ENCODE results near the gene P2RX1.

Gene P2RX1

DNA sequence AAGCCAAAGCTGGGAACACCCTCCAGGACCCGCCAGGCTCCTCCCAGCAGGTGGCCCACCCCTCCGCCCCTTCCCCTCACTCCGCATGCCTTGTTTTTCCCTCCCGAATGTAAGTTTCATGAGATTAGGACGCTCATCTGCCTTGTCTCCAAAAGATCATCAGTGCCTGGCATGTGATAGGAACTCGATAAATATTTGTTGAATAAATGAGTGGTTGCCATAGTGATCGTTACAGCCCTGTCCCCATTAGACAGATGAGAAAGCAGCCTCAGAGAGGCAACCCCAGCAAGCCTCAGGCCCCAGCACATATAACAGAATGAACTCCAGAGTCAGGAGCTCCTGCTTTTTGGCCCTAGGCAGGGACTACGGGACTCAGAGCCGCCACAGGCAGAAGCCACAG lies 28.5 kb downstream of the P2RX1 start:
- DNase-seq (ENCODE audit: low spot score): no peak

DNA sequence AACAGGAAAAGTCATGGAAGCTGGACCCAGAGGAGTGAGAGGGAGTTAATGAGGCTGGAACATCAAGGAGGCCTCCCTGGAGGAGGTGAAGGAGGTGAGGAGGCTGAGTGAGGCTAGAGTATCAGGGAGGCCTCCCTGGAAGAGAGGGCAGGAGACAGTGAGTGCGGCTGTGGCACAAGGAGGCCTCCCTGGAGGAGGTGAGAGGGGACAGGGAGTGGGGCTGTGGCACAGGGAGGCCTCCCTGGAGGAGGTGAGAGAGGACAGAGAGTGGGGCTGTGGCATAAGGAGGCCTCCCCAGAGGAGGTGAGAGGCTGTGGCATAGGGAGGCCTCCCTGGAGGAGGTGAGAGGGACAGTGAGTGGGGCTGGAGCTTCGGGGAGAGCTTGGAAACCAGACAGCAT lies 28.9 kb downstream of the P2RX1 start:
- no peak for DNase-seq (ENCODE audit: low spot score)

GRCh38 chr17:3886776-3887175 lies 29.5 kb downstream of the P2RX1 start:
- DNase-seq (ENCODE audit: low spot score): no peak

DNA sequence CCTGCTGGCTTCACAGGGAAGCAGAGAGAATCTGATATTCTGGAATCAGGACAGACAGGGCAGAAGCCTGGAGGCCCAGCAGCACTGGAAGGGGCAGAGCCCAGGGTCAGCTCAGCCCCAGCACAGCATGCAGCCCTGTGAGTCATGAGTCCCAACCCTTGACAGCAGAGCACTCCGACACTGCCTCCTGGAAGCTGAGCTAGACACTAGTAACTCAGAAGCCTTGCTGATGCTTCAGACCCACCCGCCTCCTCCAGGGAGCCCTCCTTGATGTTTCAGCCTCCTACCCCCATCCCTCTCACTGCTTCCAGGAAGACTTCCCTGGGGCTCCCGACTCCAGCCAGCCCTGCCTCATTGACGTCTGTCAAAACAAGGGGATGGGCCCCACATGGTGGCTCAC lies 30.3 kb downstream of the P2RX1 start:
- DNase-seq (ENCODE audit: low spot score): peak; percentile 48

DNA sequence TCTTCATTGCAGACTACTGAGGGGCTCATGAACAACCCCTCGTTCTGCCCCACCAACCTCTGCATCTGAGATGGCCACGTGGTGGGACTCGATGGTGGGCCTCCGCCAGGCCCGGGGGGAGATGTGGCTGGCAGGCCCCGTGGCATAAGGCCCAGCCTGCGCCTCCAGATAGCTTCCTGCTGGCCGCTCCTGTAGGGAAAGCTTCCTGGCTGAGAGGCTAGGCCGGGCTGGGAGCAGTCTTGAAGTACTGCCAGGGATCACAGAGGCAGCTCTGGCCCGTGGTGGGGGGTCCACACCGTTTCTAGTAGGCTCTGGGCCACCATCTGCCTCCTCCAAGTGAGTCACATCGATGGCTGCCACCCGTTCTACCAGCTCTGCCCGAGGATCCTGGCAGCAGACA lies 31.0 kb downstream of the P2RX1 start:
- no peak for DNase-seq (ENCODE audit: low spot score)

DNA sequence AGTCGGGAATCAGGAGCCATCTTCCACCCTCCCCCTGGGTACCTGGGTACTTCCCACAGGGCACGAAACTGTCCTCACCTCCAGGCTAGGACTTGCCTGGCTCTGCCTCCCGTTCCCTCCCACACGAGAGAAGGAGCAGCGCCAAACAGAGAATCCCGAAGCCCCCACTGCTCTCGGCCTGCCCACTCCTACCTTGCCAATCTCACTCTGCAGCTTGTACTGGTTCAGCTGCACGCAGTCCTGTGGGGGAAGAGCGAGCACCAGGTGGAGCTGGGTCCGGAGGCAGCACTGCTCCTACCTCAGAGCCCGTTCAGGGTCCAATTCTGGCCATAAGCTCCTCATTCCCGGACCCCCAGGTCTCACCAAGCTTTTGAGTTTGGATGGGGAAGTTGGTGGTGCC lies 32.1 kb downstream of the P2RX1 start:
- no peak for DNase-seq (ENCODE audit: low spot score)

- no peak for DNase-seq (ENCODE audit: low spot score)
Measured at GRCh38 chr17:3882276-3882675, 34.0 kb downstream of the P2RX1 start.

DNA sequence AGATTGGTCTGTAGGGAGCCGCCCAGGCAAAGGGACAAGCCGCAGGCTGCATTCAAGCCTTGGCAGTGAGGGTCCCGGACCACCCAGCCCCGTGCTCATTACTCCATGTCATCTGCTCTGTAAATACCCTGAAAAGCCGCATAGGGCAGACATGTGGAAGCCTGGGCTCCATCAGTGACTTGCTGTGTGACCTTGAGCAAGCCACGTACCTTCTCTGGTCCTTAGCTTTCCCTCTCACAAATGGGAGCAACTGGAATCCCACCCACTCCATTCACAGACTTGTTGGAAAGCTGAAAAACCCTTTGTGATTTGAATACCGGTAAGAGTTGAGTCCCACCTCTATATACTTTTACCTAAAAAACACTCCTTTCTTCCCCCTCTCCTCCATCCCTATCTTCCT lies 35.3 kb downstream of the P2RX1 start:
- DNase-seq (ENCODE audit: low spot score): no peak

DNA sequence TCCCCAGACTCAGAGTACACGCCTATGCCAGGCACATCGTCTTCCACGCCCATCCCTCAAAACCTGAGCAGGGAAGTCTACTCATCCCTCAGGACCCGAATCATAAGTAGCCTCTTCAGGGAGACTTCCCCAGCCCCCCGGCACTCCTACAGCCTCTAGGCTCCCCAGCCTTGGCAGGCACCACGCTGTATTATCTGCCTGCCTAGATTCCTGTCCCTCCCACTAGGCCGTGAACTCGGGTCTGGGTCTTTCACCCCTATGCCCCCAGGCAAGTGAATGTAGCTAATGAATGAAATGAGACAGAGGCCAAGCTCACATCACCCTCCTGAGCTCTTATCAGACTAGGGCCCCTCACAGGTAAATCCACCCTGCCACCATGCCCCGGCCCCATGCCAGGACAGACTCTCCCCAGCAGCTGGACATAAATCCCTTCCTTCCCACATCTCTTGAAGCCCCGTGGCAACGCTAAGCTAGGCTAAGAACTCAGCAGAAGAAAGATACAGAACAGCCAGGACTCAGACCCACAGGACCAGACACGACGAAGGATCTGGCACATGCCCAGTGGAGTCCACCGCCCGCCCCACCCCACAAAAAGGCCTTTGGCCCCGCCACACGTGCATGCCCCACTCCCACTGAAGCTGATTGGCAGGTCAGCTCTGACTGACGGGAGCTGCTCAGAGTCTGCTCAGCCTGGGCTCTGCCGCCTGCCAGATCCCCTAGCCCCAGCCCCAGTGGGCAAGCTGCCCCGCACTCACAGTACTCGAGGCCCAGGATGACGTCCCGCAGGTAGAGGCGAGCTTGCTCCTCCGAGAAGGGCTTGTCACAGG lies 36.5 kb downstream of the P2RX1 start:
- DNase-seq (ENCODE audit: low spot score): no peak

GRCh38 chr17:3879186-3879585 lies 37.1 kb downstream of the P2RX1 start:
- peak; percentile 77 for DNase-seq (ENCODE audit: low spot score)

DNA sequence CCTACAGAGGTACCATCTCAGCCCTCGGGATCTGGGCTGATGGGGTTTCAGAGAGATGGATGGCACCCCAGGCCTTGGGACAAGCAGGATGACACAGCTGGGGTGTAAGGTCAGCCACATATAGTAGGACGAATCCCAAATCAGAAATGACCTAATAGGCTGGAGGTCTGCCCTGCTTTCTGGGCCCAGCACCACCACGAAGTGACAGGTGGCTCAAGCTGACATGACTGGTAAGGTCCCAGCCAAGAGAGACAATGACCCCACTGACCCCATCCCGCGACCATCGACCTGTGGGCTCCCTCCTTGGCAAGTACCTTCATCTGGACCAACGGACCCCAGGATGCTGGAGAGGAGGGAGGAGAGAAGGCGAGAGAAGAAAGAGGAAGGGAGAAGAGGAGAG lies 39.0 kb downstream of the P2RX1 start:
- DNase-seq (ENCODE audit: low spot score): no peak

DNA sequence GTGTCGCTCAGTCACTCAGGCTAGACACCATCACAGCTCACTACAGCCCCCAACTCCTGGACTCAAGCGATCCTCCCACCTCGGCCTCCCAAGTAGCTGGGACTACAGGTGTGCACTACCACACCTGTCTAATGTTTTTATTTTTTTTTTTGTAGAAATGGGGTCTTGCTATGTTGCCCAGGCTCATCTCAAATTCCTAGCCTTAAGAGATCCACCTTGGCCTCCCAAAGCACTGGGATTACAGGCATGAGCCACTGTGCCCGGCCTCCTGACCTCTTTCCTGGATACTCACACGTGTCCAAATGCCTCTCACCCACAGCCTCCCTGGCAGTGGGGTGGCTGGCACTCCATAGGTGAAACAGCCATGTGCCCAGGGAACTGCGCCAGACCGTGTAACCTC lies 40.9 kb downstream of the P2RX1 start:
- no peak for DNase-seq (ENCODE audit: low spot score)

GRCh38 chr17:3873862-3874261 lies 42.4 kb downstream of the P2RX1 start:
- DNase-seq (ENCODE audit: low spot score): no peak

DNA sequence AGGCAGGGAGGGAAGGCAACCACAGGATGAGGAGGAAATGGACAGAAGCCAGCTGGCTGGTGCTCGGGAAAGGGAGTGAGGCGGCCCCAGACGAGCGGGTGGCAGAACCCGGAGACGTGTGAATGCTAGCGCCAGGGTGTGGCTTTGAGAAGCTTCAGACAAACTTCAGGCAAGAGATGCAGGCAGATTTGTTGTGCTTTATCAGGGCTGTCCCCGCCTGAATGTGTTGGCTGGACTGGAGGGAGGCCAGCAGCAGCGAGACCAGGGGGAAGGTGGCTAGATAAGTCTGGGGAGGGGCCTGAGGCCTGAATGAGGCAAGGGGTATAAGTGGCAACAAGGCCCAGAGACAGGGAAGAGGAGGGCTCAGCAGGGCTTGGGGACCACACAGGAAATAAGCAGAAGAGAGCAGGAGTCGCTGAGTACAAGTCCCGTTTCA lies 45.4 kb downstream of the P2RX1 start:
- DNase-seq (ENCODE audit: low spot score): no peak

DNA sequence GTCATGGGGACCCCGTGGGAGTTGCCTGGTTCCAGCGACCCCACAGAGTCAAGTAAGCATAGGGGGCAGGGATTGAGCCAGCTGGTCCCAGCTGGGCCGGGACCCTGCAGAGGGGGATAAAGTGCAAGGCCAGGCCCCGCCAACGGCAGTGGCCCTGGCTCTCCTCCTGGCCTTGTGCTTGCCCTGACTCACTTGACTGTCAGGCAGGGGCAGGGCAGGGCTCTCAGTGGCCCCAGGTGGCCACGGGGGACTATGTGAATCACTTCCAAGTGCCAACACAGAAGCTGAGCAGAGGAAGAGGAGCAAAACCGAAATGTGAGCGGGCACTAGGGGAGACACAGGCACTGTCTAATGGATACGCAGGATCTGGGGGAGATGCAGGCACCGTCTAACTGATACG lies 48.7 kb downstream of the P2RX1 start:
- DNase-seq (ENCODE audit: low spot score): no peak

GRCh38 chr17:3867106-3867505 lies 49.2 kb downstream of the P2RX1 start:
- no peak for DNase-seq (ENCODE audit: low spot score)

- no peak for DNase-seq (ENCODE audit: low spot score)
Measured at GRCh38 chr17:3866276-3866675, 50.0 kb downstream of the P2RX1 start.

DNA sequence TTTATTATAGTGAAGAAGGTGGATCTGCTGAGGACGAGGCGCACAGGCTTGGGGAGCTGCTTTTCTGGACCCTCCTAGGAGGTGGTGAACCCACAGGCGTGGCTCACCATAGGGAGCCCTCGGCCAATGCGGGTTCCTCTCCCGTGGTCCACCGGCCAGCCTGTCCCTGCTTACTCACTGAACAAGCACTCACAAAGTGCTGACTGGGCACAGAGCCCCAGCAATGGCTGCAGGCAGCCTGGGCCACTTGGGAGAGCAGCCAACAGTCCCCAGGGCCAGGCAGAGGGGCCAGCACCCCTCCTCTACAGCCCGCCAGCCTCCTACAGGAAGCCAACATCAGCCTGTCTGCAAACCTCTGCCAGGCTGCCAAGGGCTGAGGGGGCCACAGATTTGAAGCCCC lies 51.1 kb downstream of the P2RX1 start:
- DNase-seq (ENCODE audit: low spot score): peak; percentile 86

DNA sequence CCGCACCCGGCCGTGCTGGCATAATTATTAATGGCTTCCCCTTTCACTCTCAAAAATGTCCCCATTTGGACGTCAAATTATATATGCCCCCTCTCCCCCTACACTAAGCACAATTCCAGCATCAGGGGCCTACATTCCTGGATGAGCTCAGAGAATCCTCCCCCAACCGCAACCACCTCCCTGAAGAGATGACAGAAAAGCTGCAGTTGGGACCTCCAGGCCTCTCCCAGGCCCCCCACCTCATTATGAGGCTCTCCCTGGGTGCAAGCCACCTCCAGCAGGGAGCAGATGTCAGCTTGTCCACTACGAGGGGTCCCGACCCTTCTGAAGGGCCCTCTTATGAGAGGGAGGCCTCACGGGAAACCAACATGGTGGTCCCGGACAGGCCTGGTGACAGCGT lies 51.7 kb downstream of the P2RX1 start:
- DNase-seq (ENCODE audit: low spot score): no peak

GRCh38 chr17:3861761-3862681 lies 54.2 kb downstream of the P2RX1 start:
- no peak for DNase-seq (ENCODE audit: low spot score)

- DNase-seq (ENCODE audit: low spot score): no peak
Measured at GRCh38 chr17:3860939-3861700, 55.1 kb downstream of the P2RX1 start.

DNA sequence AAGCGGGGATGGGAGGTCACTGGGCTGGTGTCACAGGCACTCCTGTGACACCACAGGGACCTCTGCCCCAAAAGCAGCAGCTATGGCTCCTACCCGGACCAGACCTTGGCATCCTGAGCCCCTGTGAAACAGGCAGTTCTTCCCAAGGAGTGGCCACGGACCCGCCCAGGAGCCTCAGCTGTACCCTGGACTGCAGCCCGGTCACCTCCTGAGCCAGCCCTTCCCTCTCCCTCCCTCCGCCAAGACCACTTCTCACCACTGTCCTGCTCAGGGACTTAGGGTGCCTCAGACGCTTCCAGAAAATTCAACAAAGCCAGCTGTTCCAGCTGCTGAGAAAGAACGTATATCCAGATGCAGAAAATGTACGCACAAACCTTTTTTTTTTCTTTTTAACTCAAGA lies 56.3 kb downstream of the P2RX1 start:
- DNase-seq (ENCODE audit: low spot score): no peak
